Endothelial cell of umbilical vein (primary cell): ENCODE data around the gene BIRC5. TPM values are rescaled to one million over a fixed set of nuclear protein-coding genes. Genes with fewer than 3 reads are reported as not detected.

Source experiments
- BruUV-seq: library from RNA; stranded (reverse); fragments of 400-500 nt; replicated peaks from 2 replicates; lab custom pipeline; 2021; lab: Mats Ljungman, UMichigan
- CTCF ChIA-PET: fragments of 300-600, 350-600 bp; sonication (Branson Sonifier 250); formaldehyde crosslinking; loops from one replicate; lab custom pipeline; 2021; ENCODE audit warnings: antibody characterized with exemption, inconsistent platforms; lab: Charles Lee
- POLR2A ChIA-PET: fragments of 300-600, 350-600 bp; sonication (Branson Sonifier 250); formaldehyde crosslinking; loops from one replicate; lab custom pipeline; 2021; ENCODE audit warnings: antibody characterized with exemption, inconsistent platforms; lab: Charles Lee
- DNase-seq: peaks from one replicate; pipeline ENCODE4 v3.0.0-alpha.2; 2011; ENCODE audit warnings: low read depth, low spot score
- FAIRE-seq: peaks from 2 replicates; lab custom pipeline; 2011; peaks lifted over from hg19 to GRCh38; lab: Jason Lieb, UNC
- H2AFZ ChIP-seq: 2 replicates; pipeline ENCODE4 v1.6.0; 2012; ENCODE audit warnings: low read depth, low read length, control low read depth, inconsistent platforms
- H3K27ac ChIP-seq: 2 replicates; pipeline ENCODE4 v1.5.1; 2011; ENCODE audit warnings: low read depth, mild to moderate bottlenecking, control low read depth, low read length, moderate library complexity; ENCODE audit not compliant: insufficient read depth
- H3K27me3 ChIP-seq, 2 experiments: 2 replicates each; pipeline versions ENCODE4 v1.6.0 to v1.6.1; 2011; ENCODE audit warnings: low read length in 2 of 2, mixed read lengths in 1 of 2; ENCODE audit not compliant: control insufficient read depth in 2 of 2, insufficient read depth in 2 of 2
- H3K36me3 ChIP-seq, 2 experiments: 2 replicates in 1 of 2; 3 replicates in 1 of 2; pipeline ENCODE4 v1.5.1; 2011; ENCODE audit warnings: low read length in 2 of 2, mild to moderate bottlenecking in 1 of 2, moderate library complexity in 1 of 2; ENCODE audit not compliant: control insufficient read depth in 2 of 2, insufficient read depth in 2 of 2; ENCODE audit errors: extremely low read depth in 1 of 2
- H3K4me1 ChIP-seq: 3 replicates; pipeline ENCODE4 v1.5.1; 2011; ENCODE audit warnings: mild to moderate bottlenecking, low read length; ENCODE audit not compliant: control insufficient read depth, insufficient read depth; ENCODE audit errors: extremely low read depth
- H3K4me2 ChIP-seq: 2 replicates; pipeline ENCODE4 v1.6.1; 2011; ENCODE audit warnings: low read length, control low read depth, mixed read lengths; ENCODE audit not compliant: insufficient read depth
- H3K4me3 ChIP-seq, 3 experiments: fragments of 200-600 bp in 1 of 3; sonication (generic), shearing (Covaris generic) in 1 of 3; replicated peaks in 1 of 3; 2 replicates each; pipeline ENCODE4 v1.5.1; 2011 to 2016; ENCODE audit warnings: control low read depth in 3 of 3, low read length in 3 of 3, mild to moderate bottlenecking in 2 of 3, inconsistent platforms in 1 of 3, low read depth in 1 of 3, moderate library complexity in 1 of 3; ENCODE audit not compliant: insufficient read depth in 1 of 3
- H3K79me2 ChIP-seq: 2 replicates; pipeline ENCODE4 v1.6.0; 2012; ENCODE audit warnings: low read length, inconsistent platforms; ENCODE audit not compliant: control insufficient read depth, insufficient read depth
- H3K9ac ChIP-seq: replicated peaks from 2 replicates; pipeline ENCODE3; 2011; ENCODE audit warnings: low read length, control low read depth; ENCODE audit not compliant: insufficient read depth; ENCODE audit errors: extremely low read depth
- H3K9me1 ChIP-seq: replicated peaks from 3 replicates; pipeline ENCODE4 v1.6.0; 2011; ENCODE audit warnings: mild to moderate bottlenecking, low read length; ENCODE audit not compliant: control insufficient read depth, insufficient read depth; ENCODE audit errors: extremely low read depth
- H3K9me3 ChIP-seq: replicated peaks from 2 replicates; pipeline ENCODE4 v1.5.1; 2012; ENCODE audit warnings: low read length, inconsistent platforms; ENCODE audit not compliant: control insufficient read depth, insufficient read depth
- H4K20me1 ChIP-seq: replicated peaks from 2 replicates; pipeline ENCODE3; 2011; ENCODE audit warnings: mild to moderate bottlenecking, low read length; ENCODE audit not compliant: control insufficient read depth, insufficient read depth; ENCODE audit errors: extremely low read depth
- EZH2 ChIP-seq: IDR thresholded peaks from 2 replicates; pipeline ENCODE4 v1.6.1; 2012; ENCODE audit warnings: borderline replicate concordance, low read depth, mild to moderate bottlenecking, moderate library complexity, low read length, inconsistent platforms; ENCODE audit not compliant: severe bottlenecking
- FOS ChIP-seq: IDR thresholded peaks from 2 replicates; pipeline ENCODE4 v1.6.1; 2011; ENCODE audit warnings: mild to moderate bottlenecking, low read length, moderate library complexity, borderline replicate concordance; ENCODE audit not compliant: insufficient read depth
- GATA2 ChIP-seq: IDR thresholded peaks from 2 replicates; pipeline ENCODE4 v1.7.0; 2011; ENCODE audit warnings: low read depth, mild to moderate bottlenecking, moderate library complexity, mixed read lengths, low read length; ENCODE audit not compliant: insufficient read length, insufficient read depth
- JUN ChIP-seq: IDR thresholded peaks from 2 replicates; pipeline ENCODE4 v1.6.1; 2011; ENCODE audit warnings: borderline replicate concordance, low read depth; ENCODE audit not compliant: insufficient read length, insufficient read depth
- MYC ChIP-seq: IDR thresholded peaks from one replicate; pipeline ENCODE4 v1.6.1; 2011; ENCODE audit warnings: mild to moderate bottlenecking, low read depth, low read length
- POLR2A ChIP-seq: IDR thresholded peaks from 2 replicates; pipeline ENCODE4 v1.6.1; 2012; ENCODE audit warnings: low read depth, mild to moderate bottlenecking, control low read depth, low read length
- POLR2AphosphoS5 ChIP-seq: IDR thresholded peaks from 2 replicates; pipeline ENCODE4 v1.6.1; 2012; ENCODE audit warnings: low read depth, mild to moderate bottlenecking, control low read depth, low read length, moderate library complexity; ENCODE audit not compliant: insufficient read depth
- dilution Hi-C: fragments of 300-500 bp; cut with MboI; formaldehyde crosslinking; loops from one replicate; pipeline ENCODE4 v1.15.0; 2019; ENCODE audit warnings: low sequenced_read_pairs; ENCODE audit not compliant: extremely low pct_ligation_motif_present
- intact Hi-C: fragments of 100-400 bp; cut with micrococcal nuclease; formaldehyde crosslinking; loops from one replicate; pipeline ENCODE4 v1.10.0; 2022
- polyA plus RNA-seq, 4 experiments: library from polyadenylated mRNA; depleted of rRNA in 3 of 4; stranded (reverse) in 3 of 4; unstranded in 1 of 4; fragments of >200 nt; gene quantifications; 2 replicates each; pipeline versions ENCODE4 v1.2.1 to v1.2.3, GENCODE V29; 2011 to 2012; ENCODE audit warnings: missing spikeins in 1 of 4
- total RNA-seq: library from RNA; stranded (reverse); gene quantifications from 2 replicates; pipeline ENCODE4 v1.2.3, GENCODE V29; 2021
- TF ChIP-seq, protein P1 (sequence below), 2 donors: IDR thresholded peaks; 1 replicate in 1 of 2; 2 replicates in 1 of 2; pipeline ENCODE4 v1.5.1; 2011; ENCODE audit warnings: low read length in 2 of 2, mild to moderate bottlenecking in 2 of 2, moderate library complexity in 2 of 2, control low read depth in 1 of 2, inconsistent platforms in 1 of 2, low read depth in 1 of 2; ENCODE audit not compliant: insufficient read depth in 1 of 2; ENCODE audit errors: extremely low read depth in 1 of 2
- TF ChIP-seq, protein P2 (sequence below): IDR thresholded peaks from 2 replicates; pipeline ENCODE4 v1.6.1; 2011; ENCODE audit not compliant: insufficient read depth, insufficient read length

Gene BIRC5
- total and polyA plus RNA-seq, 2 donors (not counting 3 experiments of a cell fraction or from before 2014, with no cell fraction given) = 32.8 to 74.6 TPM

DNA sequence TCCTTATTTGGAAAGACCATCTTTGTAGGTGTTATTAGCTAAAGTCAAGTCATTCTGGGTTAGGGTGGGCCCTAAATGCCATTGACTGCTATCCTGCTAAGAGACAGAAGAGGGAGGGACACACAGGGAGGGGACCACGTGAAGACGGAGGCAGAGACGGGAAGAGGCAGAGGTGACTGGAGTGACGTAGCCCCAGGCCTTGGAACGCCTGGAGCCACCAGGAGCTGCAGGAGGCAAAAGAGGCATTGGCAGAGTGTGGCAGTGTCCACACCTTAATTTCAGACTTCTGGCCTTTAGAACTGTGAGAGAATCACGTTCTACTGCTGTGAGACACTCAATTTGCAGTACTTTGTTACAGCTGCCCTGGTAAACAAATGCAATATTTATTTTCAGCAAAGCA lies 13.6 kb upstream of the BIRC5 start:
- Histone ChIP-seq H3K27me3 (no peaks in the 10 kb centered on the region), H3K79me2 (no peaks in the 10 kb centered on the region), H3K9ac (no peak overlapping the region), H2AFZ (no peak overlapping the region), H3K4me2 (no peak overlapping the region), H3K9me3 (no peaks in the 10 kb centered on the region), H3K9me1 (no peaks in the 10 kb centered on the region), H3K36me3 (peaks cover 0 to 20% of the 10 kb centered on the region in 2 experiments), H3K4me1 (peaks cover 5% of the 10 kb centered on the region), H3K4me3 (no peak overlapping the region), H4K20me1 (no peaks in the 10 kb centered on the region), H3K27ac (no peak overlapping the region)
- no peak for TF ChIP-seq POLR2AphosphoS5
- TF ChIP-seq, protein P1, sequence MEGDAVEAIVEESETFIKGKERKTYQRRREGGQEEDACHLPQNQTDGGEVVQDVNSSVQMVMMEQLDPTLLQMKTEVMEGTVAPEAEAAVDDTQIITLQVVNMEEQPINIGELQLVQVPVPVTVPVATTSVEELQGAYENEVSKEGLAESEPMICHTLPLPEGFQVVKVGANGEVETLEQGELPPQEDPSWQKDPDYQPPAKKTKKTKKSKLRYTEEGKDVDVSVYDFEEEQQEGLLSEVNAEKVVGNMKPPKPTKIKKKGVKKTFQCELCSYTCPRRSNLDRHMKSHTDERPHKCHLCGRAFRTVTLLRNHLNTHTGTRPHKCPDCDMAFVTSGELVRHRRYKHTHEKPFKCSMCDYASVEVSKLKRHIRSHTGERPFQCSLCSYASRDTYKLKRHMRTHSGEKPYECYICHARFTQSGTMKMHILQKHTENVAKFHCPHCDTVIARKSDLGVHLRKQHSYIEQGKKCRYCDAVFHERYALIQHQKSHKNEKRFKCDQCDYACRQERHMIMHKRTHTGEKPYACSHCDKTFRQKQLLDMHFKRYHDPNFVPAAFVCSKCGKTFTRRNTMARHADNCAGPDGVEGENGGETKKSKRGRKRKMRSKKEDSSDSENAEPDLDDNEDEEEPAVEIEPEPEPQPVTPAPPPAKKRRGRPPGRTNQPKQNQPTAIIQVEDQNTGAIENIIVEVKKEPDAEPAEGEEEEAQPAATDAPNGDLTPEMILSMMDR (IDR thresholded peaks at IDR 0.05; ENCODE audit: extremely low read depth in 1 of 2, insufficient read depth in 1 of 2, low read depth in 1 of 2, low read length in 2 of 2) = no peak
- no peak for TF ChIP-seq POLR2A
- no peak for TF ChIP-seq GATA2
- no peak for TF ChIP-seq JUN
- TF ChIP-seq, protein P2, sequence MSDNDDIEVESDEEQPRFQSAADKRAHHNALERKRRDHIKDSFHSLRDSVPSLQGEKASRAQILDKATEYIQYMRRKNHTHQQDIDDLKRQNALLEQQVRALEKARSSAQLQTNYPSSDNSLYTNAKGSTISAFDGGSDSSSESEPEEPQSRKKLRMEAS = no peak
- TF ChIP-seq FOS = no peak
- no peak for TF ChIP-seq EZH2
- TF ChIP-seq MYC = no peak
- ChIA-PET CTCF (interaction anchor here (1.1 kb wide), 1 partner anchor 24 kb away, joined by 3 read pairs; no protein-coding TSS in a partner anchor), POLR2A (interaction anchor here (0.7 kb wide), 1 partner anchor 31 kb away, joined by 6 read pairs; no protein-coding TSS in a partner anchor)
- BruUV-seq = no TSS peak
- dilution Hi-C loops = no loop called here
- FAIRE-seq = no peak
- DNase-seq = no peak
- intact Hi-C loops = no loop called here
